Trophoblast cell (in vitro differentiated cells and primary cell): ENCODE results near the gene NCS1.

Experiments
- DNase-seq, 2 donors: peaks; one replicate each; pipeline ENCODE4 v3.0.0-alpha.2; 2016
- H2AFZ ChIP-seq: 2 replicates; pipeline ENCODE4 v1.6.1; 2013; ENCODE audit warnings: low read length, moderate library complexity, mild to moderate bottlenecking; ENCODE audit not compliant: insufficient read depth, poor library complexity
- H2AK5ac ChIP-seq: 2 replicates; pipeline ENCODE4 v1.6.1; 2013; ENCODE audit warnings: mild to moderate bottlenecking, low read length
- H2BK120ac ChIP-seq: 2 replicates; pipeline ENCODE4 v1.6.1; 2013; ENCODE audit warnings: low read length, mild to moderate bottlenecking, moderate library complexity; ENCODE audit not compliant: insufficient read depth, poor library complexity
- H2BK12ac ChIP-seq: 2 replicates; pipeline ENCODE4 v1.6.1; 2013; ENCODE audit warnings: mild to moderate bottlenecking, low read length, moderate library complexity
- H2BK5ac ChIP-seq: 2 replicates; pipeline ENCODE4 v1.6.1; 2013; ENCODE audit warnings: low read length, low read depth, moderate library complexity, mild to moderate bottlenecking; ENCODE audit not compliant: poor library complexity
- H3K14ac ChIP-seq: 2 replicates; pipeline ENCODE4 v1.6.1; 2013; ENCODE audit warnings: mild to moderate bottlenecking, low read length
- H3K18ac ChIP-seq: 2 replicates; pipeline ENCODE4 v1.6.1; 2013; ENCODE audit warnings: mild to moderate bottlenecking, low read length
- H3K23ac ChIP-seq: 2 replicates; pipeline ENCODE4 v1.6.1; 2013; ENCODE audit warnings: low read length
- H3K27ac ChIP-seq: 2 replicates; pipeline ENCODE4 v1.5.1; 2013; ENCODE audit warnings: low read depth, mild to moderate bottlenecking, inconsistent platforms, low read length, moderate library complexity
- H3K27me3 ChIP-seq: 2 replicates; pipeline ENCODE4 v1.6.1; 2013; ENCODE audit warnings: inconsistent platforms, mild to moderate bottlenecking, low read length, moderate library complexity; ENCODE audit not compliant: insufficient read depth
- H3K36me3 ChIP-seq, 2 experiments: 1 replicate in 1 of 2; 2 replicates in 1 of 2; pipeline ENCODE4 v1.6.1; 2013; ENCODE audit warnings: low read length in 2 of 2, mild to moderate bottlenecking in 2 of 2, moderate library complexity in 1 of 2; ENCODE audit not compliant: insufficient read depth in 2 of 2, control insufficient read depth in 1 of 2
- H3K4ac ChIP-seq: 2 replicates; pipeline ENCODE4 v1.6.1; 2013; ENCODE audit warnings: low read depth, mild to moderate bottlenecking, low read length, moderate library complexity
- H3K4me1 ChIP-seq, 2 experiments: 1 replicate in 1 of 2; 2 replicates in 1 of 2; pipeline ENCODE4 v1.6.1; 2013; ENCODE audit warnings: low read length in 2 of 2, mild to moderate bottlenecking in 2 of 2, moderate library complexity in 1 of 2; ENCODE audit not compliant: insufficient read depth in 2 of 2, control insufficient read depth in 1 of 2
- H3K4me2 ChIP-seq: 2 replicates; pipeline ENCODE4 v1.6.1; 2013; ENCODE audit warnings: inconsistent platforms, mild to moderate bottlenecking, low read length, moderate library complexity
- H3K4me3 ChIP-seq: 2 replicates; pipeline ENCODE4 v1.5.1; 2013; ENCODE audit warnings: mild to moderate bottlenecking, low read depth, low read length, inconsistent platforms
- H3K79me1 ChIP-seq: one replicate; pipeline ENCODE4 v1.6.1; 2013; ENCODE audit warnings: low read length
- H3K79me2 ChIP-seq: 2 replicates; pipeline ENCODE4 v1.6.1; 2013; ENCODE audit warnings: low read length, mild to moderate bottlenecking; ENCODE audit not compliant: control insufficient read depth, insufficient read depth, poor library complexity
- H3K9ac ChIP-seq: 2 replicates; pipeline ENCODE4 v1.6.1; 2013; ENCODE audit warnings: mild to moderate bottlenecking, low read length
- H3K9me3 ChIP-seq: 2 replicates; pipeline ENCODE4 v1.6.1; 2013; ENCODE audit warnings: low read depth, mild to moderate bottlenecking, control low read depth, inconsistent platforms, low read length; ENCODE audit not compliant: insufficient read depth
- H4K12ac ChIP-seq: 2 replicates; pipeline ENCODE4 v1.6.1; 2013; ENCODE audit warnings: low read depth, mild to moderate bottlenecking, low read length, moderate library complexity
- H4K8ac ChIP-seq: 2 replicates; pipeline ENCODE4 v1.6.1; 2013; ENCODE audit warnings: low read depth, mild to moderate bottlenecking, low read length, moderate library complexity
- H4K91ac ChIP-seq: one replicate; pipeline ENCODE4 v1.6.1; 2013; ENCODE audit warnings: low read depth, mild to moderate bottlenecking, low read length, moderate library complexity
- WGBS: extraction: QIAGEN DNeasy Blood & Tissue Kit; methylation state at CpG from one replicate; pipeline ENCODE4 v1.1.7; 2013; ENCODE audit warnings: missing lambda C conversion rate; ENCODE audit not compliant: insufficient read length, insufficient coverage; ENCODE audit errors: extremely low coverage; 5-methylcytosine and 5-hydroxymethylcytosine counted together

The NCS1 gene

GRCh38 chr9:130242270-130243014, 70.2 kb downstream of the NCS1 start:
- H4K8ac ChIP-seq, result peak overlapping the region; percentile 20
- H3K79me2 ChIP-seq, result no peaks in the 10 kb centered on the region
- H3K9me3 ChIP-seq, result no peaks in the 10 kb centered on the region
- H3K14ac ChIP-seq, result no peak overlapping the region
- H3K4ac ChIP-seq, result no peak overlapping the region
- no peak overlapping the region for H3K23ac ChIP-seq
- H2BK5ac ChIP-seq, result no peak overlapping the region
- H3K4me2 ChIP-seq, result no peak overlapping the region
- H3K27ac ChIP-seq, result no peak overlapping the region
- H2AFZ ChIP-seq, result no peak overlapping the region
- WGBS, result no CpG with 5 or more reads among the region's 11 CpGs
- no peak overlapping the region for H4K12ac ChIP-seq
- peaks cover 0 to 3% of the 10 kb centered on the region in 2 experiments for H3K36me3 ChIP-seq
- H2BK12ac ChIP-seq, result peak overlapping the region; percentile 51
- no peak overlapping the region for H3K9ac ChIP-seq
- no peak for DNase-seq
- H3K79me1 ChIP-seq, result no peaks in the 10 kb centered on the region
- H2BK120ac ChIP-seq, result peak overlapping the region; percentile 36
- H3K4me1 ChIP-seq, result peaks cover 0 to 2% of the 10 kb centered on the region in 2 experiments
- H4K91ac ChIP-seq, result no peak overlapping the region
- no peak overlapping the region for H3K4me3 ChIP-seq
- peak overlapping the region; percentile 40 for H2AK5ac ChIP-seq
- H3K18ac ChIP-seq, result no peak overlapping the region
- no peaks in the 10 kb centered on the region for H3K27me3 ChIP-seq

GRCh38 chr9:130243015-130243881, 71.0 kb downstream of the NCS1 start:
- H2AK5ac ChIP-seq, result peak overlapping the region; percentile 15
- H3K18ac ChIP-seq, result peak overlapping the region; percentile 25
- no peak overlapping the region for H3K4ac ChIP-seq
- H3K9ac ChIP-seq, result no peak overlapping the region
- H3K79me1 ChIP-seq, result no peaks in the 10 kb centered on the region
- peak; percentile 64 to 90 for DNase-seq
- H3K4me2 ChIP-seq, result peak overlapping the region; percentile 44
- no peaks in the 10 kb centered on the region for H3K9me3 ChIP-seq
- no peaks in the 10 kb centered on the region for H3K79me2 ChIP-seq
- no peaks in the 10 kb centered on the region for H3K27me3 ChIP-seq
- H2BK12ac ChIP-seq, result no peak overlapping the region
- no peak overlapping the region for H3K23ac ChIP-seq
- no peak overlapping the region for H3K27ac ChIP-seq
- H3K4me1 ChIP-seq, result peaks cover 0 to 2% of the 10 kb centered on the region in 2 experiments
- WGBS, result no CpG with 5 or more reads among the region's 35 CpGs
- H2AFZ ChIP-seq, result no peak overlapping the region
- no peak overlapping the region for H4K91ac ChIP-seq
- no peak overlapping the region for H2BK120ac ChIP-seq
- H4K8ac ChIP-seq, result no peak overlapping the region
- H4K12ac ChIP-seq, result no peak overlapping the region
- H3K14ac ChIP-seq, result no peak overlapping the region
- H3K4me3 ChIP-seq, result no peak overlapping the region
- peaks cover 0 to 3% of the 10 kb centered on the region in 2 experiments for H3K36me3 ChIP-seq
- H2BK5ac ChIP-seq, result no peak overlapping the region

GRCh38 chr9:130243882-130244170, 71.6 kb downstream of the NCS1 start:
- no peak overlapping the region for H2AFZ ChIP-seq
- WGBS, result no CpG with 5 or more reads among the region's 7 CpGs

GRCh38 chr9:130244548-130245165, 72.5 kb downstream of the NCS1 start:
- H3K27ac ChIP-seq, result no peak overlapping the region
- no peak overlapping the region for H3K14ac ChIP-seq
- no peaks in the 10 kb centered on the region for H3K36me3 ChIP-seq
- peaks cover 0 to 2% of the 10 kb centered on the region in 2 experiments for H3K4me1 ChIP-seq
- no CpG with 5 or more reads among the region's 13 CpGs for WGBS
- no peak overlapping the region for H3K4ac ChIP-seq
- no peak overlapping the region for H2AFZ ChIP-seq
- DNase-seq, result no peak
- H2BK120ac ChIP-seq, result no peak overlapping the region
- H2BK5ac ChIP-seq, result no peak overlapping the region
- H3K79me1 ChIP-seq, result no peaks in the 10 kb centered on the region
- no peaks in the 10 kb centered on the region for H3K79me2 ChIP-seq
- H3K4me2 ChIP-seq, result no peak overlapping the region
- H3K18ac ChIP-seq, result no peak overlapping the region
- H3K27me3 ChIP-seq, result no peaks in the 10 kb centered on the region
- H2BK12ac ChIP-seq, result no peak overlapping the region
- no peak overlapping the region for H4K91ac ChIP-seq
- no peak overlapping the region for H2AK5ac ChIP-seq
- H3K23ac ChIP-seq, result no peak overlapping the region
- no peak overlapping the region for H3K9ac ChIP-seq
- no peak overlapping the region for H4K12ac ChIP-seq
- no peak overlapping the region for H3K4me3 ChIP-seq
- H4K8ac ChIP-seq, result no peak overlapping the region
- H3K9me3 ChIP-seq, result no peaks in the 10 kb centered on the region

More at GRCh38 chr9:130243882-130244170, 71.6 kb downstream of the NCS1 start:
- Histone ChIP-seq H3K9me3 (no peaks in the 10 kb centered on the region), H3K9ac (no peak overlapping the region), H3K4me3 (no peak overlapping the region), H4K91ac (no peak overlapping the region), H3K79me2 (no peaks in the 10 kb centered on the region), H3K23ac (no peak overlapping the region), H2BK5ac (no peak overlapping the region), H3K4ac (no peak overlapping the region), H2BK12ac (no peak overlapping the region), H3K36me3 (no peaks in the 10 kb centered on the region), H4K12ac (no peak overlapping the region), H3K14ac (no peak overlapping the region), H3K27me3 (no peaks in the 10 kb centered on the region), H3K27ac (no peak overlapping the region), H3K4me2 (no peak overlapping the region), H2BK120ac (no peak overlapping the region), H4K8ac (no peak overlapping the region), H3K79me1 (no peaks in the 10 kb centered on the region), H3K4me1 (peaks cover 0 to 2% of the 10 kb centered on the region in 2 experiments), H2AK5ac (no peak overlapping the region), H3K18ac (no peak overlapping the region)
- DNase-seq, result no peak
